MV-4-11 (cell line): ENCODE data around the gene GYPE.
A peak's percentile ranks its signal among the peaks of the same experiment; 100 is the strongest.
"Not testable (repeated sequence)": the region's sequence is repeated elsewhere in the genome, so short reads cannot be mapped to it uniquely, and the experiment has no call there.

ENCODE experiments used
- DNase-seq: peaks from one replicate; lab custom pipeline; 2025; lab: John Stamatoyannopoulos, UW

The GYPE gene

DNA sequence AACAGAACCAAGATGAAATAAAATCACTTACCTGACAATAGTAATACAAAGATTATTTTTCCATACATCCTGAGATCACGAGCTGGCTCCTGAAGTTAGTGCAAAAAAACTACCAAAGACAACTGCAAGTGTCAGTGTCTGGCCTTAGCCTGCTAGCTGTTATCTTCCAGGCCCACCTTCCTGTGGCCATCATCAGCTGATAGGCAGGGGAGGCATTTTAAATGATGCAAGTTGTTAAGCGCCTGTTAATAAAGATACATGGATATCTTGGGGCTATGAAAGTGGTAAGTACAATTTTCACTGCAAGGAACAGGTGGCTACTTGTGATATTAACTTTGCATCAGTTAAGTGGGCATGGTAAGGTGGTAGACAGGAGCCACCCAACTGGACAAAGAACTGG is at the start of gene GYPE:
TSS of gene GYPE (minus strand) at position 120 of the 400 bp plus-strand sequence. CDS start at position 68, 52 bp downstream.
- DNase-seq, result not testable (repeated sequence)

DNA sequence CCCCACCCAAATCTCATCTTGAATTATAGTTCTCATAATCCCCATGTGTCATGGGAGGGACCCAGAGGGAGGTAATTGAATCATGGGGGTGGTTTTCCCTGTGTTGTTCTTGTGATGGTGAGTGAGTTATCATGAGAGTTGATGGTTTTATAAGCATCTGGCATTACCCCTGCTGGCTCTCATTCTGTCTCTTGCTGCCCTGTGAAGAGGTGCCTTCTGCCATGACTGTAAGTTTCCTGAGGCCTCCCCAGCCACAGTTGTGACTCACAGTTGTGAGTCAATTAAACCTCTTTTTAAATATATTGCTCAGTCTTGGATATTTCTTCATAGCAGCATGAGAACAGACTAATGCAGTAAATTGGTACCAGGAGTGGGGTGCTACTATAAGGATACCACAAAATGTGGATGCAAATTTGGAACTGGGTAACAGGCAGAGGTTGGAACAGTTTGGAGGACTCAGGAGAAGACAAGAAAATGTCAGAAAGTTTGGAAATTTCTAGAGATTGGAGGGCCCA is 46.2 kb upstream of the GYPE start:
- not testable (repeated sequence) for DNase-seq

DNA sequence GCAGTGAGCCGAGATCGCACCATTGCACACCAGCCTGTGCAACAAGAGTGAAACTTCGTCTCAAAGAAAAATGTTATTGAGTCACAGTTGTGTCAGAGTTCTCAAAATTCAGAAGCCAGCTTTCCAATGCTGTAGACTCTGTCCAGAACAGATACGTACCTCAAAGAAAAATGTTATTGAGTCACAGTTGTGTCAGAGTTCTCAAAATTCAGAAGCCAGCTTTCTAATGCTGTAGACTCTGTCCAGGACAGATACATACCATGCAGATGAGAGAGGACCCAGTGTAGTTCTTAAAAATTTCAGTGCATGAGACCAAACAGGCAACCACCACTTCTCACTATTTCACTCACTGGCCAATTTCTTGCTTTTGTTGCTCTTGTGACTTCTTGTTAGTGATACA is 45.6 kb upstream of the GYPE start:
- not testable (repeated sequence) for DNase-seq

- not testable (repeated sequence) for DNase-seq
Measured at GRCh38 chr4:143950185-143950584, 44.8 kb upstream of the GYPE start.

- DNase-seq, result not testable (repeated sequence)
Measured at GRCh38 chr4:143947493-143947892, 42.1 kb upstream of the GYPE start.

DNA sequence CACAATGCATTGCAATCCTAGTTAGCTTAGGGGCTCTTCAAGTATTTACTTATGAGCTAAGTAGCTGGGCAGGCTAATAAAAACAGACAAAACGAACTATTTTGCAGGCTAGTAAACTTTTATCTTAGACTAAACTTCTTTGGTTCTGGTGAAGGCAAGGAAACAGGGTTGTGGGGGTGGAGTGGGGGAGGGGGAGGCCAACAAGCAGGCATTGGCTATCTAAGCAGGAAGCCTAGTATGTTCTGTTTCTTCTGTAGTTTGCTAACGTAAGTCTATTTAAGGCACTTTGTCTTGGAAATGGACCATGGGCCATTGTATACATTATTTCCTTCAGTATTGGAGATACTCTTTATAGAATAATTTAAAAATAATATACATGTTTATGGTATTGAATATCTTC is 35.3 kb upstream of the GYPE start:
- DNase-seq, result not testable (repeated sequence)

DNA sequence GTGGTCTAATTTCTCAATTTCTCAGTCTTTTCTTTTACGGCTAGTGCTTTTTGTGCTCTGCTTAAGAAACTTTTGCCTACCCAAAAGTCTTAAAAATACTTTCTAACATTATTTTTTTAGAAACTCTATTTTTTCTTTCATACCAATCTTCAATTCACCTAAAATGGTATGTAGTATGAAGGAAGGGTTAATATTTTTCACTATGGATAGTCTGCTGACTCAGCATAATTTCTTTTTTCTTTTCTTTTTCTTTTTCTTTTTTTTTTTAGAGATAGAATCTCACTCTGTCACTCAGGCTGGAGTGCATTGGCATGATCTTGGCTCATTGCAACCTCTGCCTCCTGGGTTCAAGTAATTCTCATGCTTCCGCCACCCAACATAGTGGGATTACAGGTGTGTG is 34.2 kb upstream of the GYPE start:
- DNase-seq, result no peak

DNA sequence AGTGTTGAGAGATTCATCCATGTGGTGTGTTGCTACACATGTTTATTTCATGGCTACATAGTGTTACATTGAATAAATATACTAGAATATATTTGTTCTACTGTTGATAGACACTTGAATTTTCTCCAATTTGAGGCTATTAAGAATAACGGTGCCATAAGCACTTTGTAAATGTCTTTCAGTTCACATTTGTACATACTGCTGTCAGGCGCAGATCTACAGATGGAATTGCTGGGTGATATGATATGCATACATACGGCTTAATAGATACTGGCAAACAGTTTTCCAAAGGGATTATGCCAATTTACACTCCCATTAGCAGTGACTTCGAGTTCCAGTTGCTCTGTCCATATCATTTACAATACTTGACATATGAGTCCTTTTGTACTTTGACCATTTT is 33.5 kb upstream of the GYPE start:
- not testable (repeated sequence) for DNase-seq

GRCh38 chr4:143921181-143921580 is 15.8 kb upstream of the GYPE start:
- DNase-seq, result no peak

DNA sequence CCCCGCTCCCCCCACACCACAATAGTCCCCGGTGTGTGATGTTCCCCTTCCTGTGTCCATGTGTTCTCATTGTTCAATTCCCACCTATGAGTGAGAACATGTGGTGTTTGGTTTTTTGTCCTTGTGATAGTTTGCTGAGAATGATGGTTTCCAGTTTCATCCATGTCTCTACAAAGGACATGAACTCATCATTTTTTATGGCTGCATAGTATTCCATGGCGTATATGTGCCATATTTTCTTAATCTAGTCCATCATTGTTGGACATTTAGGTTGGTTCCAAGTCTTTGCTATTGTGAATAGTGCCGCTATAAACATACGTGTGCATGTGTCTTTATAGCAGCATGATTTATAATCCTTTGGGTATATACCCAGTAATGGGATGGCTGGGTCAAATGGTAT is 11.1 kb upstream of the GYPE start:
- DNase-seq, result not testable (repeated sequence)

GRCh38 chr4:143912478-143912877 is 7.1 kb upstream of the GYPE start:
- DNase-seq, result not testable (repeated sequence)

GRCh38 chr4:143911528-143912417 is 6.4 kb upstream of the GYPE start:
- not testable (repeated sequence) for DNase-seq

DNA sequence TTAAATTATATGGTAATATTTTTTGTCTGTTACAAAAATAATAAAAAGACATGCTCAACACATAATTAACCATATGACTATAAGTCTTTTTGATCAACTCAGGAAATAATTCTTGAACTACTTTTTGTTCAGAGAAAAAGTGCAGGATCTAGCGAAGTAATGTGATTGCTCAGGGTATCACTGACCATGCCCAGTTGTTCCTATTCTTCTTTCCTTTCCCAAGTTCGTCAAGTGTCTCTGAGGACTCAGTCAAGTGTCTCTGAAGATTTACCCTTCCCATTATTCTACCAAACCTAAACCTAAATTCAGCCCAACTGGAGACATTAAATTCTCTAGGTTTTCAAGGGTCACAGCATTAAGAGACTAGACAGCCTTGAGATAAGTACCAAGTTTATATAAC is 5.5 kb upstream of the GYPE start:
- not testable (repeated sequence) for DNase-seq

DNA sequence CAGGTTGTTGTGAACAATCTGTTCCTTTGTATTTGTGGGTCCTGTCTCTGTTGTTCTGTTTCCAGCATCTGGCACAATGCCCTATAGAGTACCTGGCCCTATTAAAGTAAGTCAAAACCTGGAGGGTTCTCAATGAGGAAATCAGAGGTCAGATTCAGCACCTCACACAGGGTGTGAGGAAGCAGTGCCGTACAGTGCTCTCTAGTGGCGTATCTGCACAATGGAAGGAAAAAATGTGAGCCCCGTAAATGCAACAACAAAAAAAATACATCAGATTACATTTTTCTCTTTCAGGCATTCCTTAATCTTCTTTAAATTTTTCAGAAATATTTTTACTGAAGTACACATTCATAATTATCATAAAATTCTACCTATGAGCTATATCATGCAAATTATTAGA is 2.5 kb upstream of the GYPE start:
- DNase-seq, result not testable (repeated sequence)

GRCh38 chr4:143904431-143904830 is 928 bp downstream of the GYPE start:
- not testable (repeated sequence) for DNase-seq

DNA sequence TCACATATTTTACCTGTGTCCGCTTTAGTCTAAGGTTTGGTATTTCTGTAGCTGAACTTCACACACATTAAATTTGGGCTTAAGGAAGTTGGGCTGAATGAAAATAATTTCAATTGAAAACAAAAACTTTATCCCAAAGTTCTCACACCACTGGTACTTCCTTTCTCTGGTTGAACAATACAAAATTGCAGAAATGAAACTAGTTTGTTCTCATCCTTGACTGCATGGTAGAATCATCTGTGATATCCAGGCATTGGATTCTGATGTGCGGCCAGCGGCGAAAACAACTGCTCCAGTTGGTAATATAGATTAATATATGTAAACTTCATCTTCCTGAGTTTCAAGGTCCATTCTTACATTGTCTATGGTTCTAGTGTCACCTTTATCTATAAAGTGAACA is 15.0 kb downstream of the GYPE start:
- DNase-seq, result peak; percentile 10

DNA sequence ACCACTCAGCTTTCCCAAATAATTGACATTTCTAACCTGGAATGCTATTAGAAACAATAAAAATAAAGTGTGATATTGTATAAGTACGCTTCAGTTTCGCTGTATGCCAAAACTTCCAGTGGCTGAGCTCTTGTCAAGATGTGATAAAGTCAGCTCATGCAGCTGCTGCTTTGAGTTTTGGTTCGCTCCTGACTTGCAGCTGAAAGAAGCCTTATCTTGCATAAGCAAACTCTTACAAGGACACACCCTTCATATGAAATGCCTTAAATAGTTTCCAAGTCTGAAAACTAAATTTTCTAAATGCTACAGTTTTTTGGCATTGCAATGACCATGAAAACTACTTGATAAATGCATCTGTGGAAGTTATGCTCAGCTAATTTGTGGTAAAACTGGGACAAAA is 17.2 kb downstream of the GYPE start:
- not testable (repeated sequence) for DNase-seq

GRCh38 chr4:143884965-143885364 is 20.4 kb downstream of the GYPE start:
- not testable (repeated sequence) for DNase-seq

- DNase-seq, result no peak
Measured at GRCh38 chr4:143883529-143883928, 21.8 kb downstream of the GYPE start.

- no peak for DNase-seq
Measured at GRCh38 chr4:143882892-143883291, 22.5 kb downstream of the GYPE start.

DNA sequence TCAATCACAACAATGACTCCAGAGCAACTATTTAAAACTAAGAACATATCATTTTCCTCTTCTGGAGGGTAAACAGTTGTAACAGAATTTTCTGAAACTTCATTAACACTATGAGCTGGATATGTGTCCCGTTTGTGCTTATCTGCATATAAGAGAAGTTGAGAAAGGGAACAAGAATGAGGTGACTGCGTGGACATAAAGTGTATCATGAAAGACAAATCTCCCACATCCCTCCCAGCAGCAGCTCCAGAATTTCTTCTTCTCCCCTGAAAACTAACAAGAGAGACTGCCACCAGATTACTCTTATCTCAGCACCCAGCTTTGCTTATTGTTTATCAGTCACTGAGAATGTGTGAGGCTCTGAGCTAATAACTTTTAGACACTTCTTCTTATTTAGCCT is 25.8 kb downstream of the GYPE start:
- DNase-seq, result not testable (repeated sequence)

DNA sequence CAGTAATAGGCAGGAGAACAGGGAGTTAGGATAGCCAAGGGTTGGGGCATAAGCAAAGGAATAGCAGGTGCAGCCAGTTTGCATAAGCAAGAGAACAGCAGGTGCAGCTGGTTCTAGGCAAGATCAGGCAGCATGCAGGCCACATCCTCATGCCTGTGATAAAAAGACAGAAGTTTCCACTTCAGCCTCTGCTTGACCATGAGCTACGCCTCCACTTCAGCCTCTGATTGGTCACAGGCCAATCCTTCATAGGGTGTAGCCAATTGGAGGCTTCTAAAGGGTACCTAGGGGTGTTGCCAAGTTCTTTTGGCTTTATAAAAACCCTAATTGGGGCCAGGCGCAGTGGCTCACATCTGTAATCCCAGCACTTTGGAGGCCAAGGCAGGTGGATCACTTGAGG is 30.0 kb downstream of the GYPE start:
- not testable (repeated sequence) for DNase-seq

GRCh38 chr4:143870523-143871268 is 34.7 kb downstream of the GYPE start:
- not testable (repeated sequence) for DNase-seq
